NCI-H69 (cell line): ENCODE results near the gene SDHA.
"Not testable (repeated sequence)": the region's sequence is repeated elsewhere in the genome, so short reads cannot be mapped to it uniquely, and the experiment has no call there.

Experiments used
- DNase-seq: peaks from one replicate; lab custom pipeline; 2025; lab: John Stamatoyannopoulos, UW

Gene SDHA

DNA sequence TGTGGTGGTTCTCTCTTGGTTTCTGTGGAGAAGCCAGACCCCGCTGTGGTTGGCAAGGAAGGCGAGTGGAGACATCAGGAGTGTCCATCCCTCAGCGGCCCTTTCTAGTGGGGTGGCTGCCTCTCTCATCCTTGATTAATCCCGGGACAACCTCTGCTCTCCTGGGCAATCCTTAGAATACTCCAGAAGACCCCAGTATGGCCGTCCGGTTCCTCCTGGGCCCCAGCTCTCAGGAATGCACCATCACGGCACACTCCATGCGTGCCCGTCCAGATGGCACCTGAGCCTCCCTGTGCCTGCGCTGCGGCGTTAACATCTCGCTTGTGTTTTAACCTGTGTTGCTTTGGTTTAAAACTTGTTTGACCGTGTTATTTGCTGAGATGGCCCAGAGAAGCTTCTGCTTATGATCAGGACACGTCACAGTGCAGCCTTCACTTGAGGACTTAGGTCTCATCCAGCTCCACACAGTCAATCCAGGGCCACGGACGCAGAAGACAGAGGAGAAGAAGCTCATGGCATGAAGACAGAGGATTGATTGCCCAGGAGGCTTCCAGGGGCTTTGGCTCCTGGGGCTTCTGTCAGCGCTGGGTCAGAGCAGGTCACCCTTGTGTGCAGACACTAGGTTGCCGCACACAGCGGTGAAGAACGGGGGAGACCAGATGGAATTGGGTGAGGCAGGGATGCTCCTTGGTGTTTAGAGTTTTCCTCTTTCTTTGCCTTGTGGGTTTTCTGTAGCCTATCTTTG lies 82.7 kb downstream of the SDHA start:
- DNase-seq: not testable (repeated sequence)

DNA sequence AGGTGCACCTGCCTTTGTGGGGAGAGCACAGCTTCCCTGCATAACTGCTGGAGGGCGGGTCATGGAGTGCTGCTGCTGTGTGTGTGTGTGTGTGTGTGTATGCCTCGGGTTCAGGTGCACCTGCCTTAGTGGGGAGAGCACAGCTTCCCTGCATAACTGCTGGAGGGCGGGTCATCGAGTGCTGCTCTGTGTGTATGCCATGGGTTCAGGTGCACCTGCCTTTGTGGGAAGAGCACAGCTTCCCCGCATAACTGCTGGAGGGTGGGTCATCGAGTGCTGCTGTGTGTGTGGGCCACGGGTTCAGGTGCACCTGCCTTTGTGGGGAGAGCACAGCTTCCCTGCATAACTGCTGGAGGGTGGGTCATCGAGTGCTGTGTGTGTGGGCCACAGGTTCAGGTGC lies 84.3 kb downstream of the SDHA start:
- peak; percentile 70 for DNase-seq

DNA sequence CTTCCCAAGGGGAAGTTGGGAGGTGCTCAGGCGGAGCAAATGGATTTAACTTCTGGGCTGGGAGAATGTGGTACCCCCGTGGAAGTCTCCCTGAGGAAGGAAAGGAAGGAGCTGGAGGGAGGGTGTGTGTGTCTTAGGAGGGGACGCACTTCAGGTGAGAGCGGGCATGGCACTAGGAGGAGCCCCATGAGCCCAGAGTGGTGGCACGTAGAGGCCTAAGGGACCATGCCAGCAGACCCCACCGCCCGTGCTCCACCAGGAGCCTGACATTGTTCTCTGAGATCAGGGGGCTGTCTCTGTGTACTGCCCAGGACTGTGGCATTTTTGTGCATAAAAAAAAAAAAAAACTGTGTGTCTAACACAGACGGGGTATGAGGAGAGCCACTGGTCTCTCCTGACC lies 84.8 kb downstream of the SDHA start:
- DNase-seq: no peak

DNA sequence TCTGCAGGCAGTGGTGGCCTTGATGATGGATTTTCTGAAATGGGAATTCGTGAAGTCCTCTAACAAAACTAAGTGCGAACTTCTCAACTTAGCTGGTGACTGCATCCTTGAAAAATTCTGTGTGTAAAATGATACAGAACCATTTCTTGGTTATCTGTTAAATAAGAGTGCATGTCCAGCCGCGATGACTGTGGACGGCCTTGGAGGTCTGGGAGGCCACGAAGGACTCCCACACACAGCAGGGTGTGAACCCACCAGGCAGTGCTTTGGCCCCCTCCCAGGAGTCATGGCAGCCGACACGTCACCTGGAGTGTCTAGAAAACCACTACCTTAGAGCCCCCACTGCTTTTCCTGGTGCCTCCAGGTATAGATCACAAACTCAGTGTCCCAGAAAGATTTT lies 85.6 kb downstream of the SDHA start:
- not testable (repeated sequence) for DNase-seq

- no peak for DNase-seq
Observed at GRCh38 chr5:305050-305449, 86.9 kb downstream of the SDHA start.

GRCh38 chr5:305459-305858 lies 87.3 kb downstream of the SDHA start:
- no peak for DNase-seq

DNA sequence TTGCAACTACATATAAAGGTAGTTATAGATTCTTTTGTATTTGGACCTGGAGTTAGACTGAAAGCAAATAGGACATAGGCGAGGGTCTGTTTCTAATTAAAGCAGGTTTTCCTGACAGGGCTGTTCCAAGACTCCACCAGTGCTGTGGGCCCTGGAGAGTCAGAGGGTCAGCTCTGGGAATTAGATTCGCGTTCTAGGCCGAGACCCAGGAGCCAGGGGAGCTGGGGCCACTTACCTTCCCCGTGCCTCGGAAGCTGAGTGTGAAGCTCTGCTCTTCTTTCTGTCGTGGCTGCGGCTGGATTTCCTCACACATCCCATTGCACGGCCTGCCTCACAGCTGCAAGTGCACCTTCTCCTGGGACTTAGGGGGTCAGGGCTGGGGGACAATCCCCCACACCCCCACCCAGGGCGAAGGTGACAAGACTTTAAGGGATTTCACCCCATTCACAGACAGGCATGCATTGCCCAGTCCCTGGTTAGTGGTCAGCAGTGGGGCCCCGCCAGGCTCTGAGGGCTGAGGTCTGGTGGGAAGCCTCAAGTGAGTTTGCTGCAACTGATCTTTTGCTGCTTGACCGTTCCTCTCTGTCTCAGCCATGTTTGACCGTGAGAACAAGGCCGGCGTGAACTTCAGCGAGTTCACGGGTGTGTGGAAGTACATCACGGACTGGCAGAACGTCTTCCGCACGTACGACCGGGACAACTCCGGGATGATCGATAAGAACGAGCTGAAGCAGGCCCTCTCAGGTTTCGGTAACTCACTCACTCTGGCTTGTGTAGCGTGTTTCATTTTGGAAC lies 88.1 kb downstream of the SDHA start:
- no peak for DNase-seq
